ENCODE data around the gene KIAA1549. TPM values are rescaled to one million over a fixed set of nuclear protein-coding genes. Genes with fewer than 3 reads are reported as not detected.
"Not testable (repeated sequence)": the region's sequence is repeated elsewhere in the genome, so short reads cannot be mapped to it uniquely, and the experiment has no call there.

The KIAA1549 gene
- total RNA-seq, 1 donor from 2014 or later, result 2.1 TPM

DNA sequence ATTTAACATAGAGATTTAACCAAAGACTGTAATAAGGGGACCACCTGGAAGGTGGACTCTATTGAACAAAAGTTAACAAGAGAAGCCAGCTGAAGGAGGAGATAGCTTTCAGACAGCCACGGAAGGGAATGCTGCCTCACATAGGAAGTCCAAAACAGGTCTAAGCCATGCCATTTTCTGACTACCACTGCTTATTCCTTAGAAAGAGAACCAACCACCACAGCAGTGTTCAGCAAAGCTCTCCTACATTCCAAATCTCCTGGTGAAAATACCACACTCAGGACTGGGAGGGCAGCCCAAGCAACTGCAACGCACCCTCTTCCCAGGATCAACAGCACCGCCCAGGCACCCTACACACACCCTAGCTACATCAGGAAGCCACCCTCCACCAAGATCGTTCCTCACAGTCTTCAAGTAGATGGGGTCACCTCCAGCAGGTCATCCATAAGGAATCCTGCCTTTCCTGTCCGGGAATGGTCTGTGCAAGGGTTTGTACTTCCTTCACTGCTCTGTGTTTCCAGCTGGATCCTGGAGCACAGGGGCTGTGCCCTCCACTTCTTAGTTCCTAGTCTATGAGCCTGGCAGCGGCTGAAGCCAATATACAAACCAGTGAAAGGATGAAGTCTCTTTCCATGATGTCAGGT, 2.5 kb downstream of the KIAA1549 start:
- ATAC-seq (ENCODE audit: poor library complexity) (no peak), DNase-seq (no peak)
- intact Hi-C loops (cut with DNase I), result no loop called here

DNA sequence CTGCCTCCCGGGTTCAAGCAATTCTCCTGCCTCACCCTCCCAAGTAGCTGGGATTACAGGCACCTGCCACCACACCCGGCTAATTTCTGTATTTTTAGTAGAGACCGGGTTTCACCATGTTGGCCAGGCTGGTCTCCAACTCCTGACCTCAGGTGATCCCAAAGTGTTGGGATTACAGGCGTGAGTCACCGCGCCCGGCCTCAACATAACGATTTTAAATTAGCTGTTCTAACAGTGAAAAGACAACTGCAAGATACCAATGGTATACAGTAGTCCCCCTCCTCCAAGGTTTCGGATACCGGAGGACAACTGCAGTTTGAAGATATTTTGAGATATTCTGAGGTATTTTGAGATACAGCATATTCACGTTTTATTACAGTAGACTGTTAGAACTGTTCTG, 5.0 kb downstream of the KIAA1549 start:
- DNase-seq; ATAC-seq (ENCODE audit: poor library complexity); intact Hi-C loops (cut with DNase I): not testable (repeated sequence)

DNA sequence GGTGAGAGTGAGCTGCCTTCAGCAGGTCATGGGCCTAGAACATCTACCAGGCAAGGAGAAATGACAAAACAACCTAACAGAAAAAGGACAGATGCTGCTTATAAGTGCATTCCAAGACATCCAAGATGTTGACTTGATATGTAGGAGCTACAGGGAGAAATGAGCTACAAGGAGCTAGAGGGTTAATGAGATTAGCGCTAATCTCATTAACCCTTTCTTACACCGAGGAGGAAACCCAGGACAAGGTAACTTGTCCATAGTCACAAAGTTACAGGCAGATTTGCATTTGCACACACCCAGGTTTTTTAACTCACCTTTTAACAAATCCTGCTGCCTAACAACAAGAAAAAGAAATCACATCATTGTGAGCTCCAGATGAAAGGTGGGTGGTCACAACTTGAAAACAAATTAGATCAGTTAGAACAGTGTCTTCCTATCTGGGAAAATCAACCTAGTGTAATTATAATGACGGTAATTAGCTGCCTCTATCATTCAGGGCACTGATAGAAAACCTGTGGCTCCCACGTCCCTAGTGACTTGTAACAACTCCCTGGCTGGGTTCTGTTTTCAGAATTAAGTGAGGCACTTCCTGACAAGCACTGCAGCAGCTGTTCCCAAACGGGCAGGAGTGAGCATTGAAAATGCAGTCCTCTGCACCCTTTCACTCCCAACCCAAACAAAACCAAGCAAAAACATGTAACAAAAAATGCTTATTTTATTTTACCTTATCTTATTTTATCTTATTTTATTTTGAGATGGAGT, 5.7 kb downstream of the KIAA1549 start:
- DNase-seq, result no peak
- intact Hi-C loops (cut with DNase I), result no loop called here
- ATAC-seq (ENCODE audit: poor library complexity), result no peak

GRCh38 chr7:138974675-138975292, 6.4 kb downstream of the KIAA1549 start:
- no peak for DNase-seq
- intact Hi-C loops (cut with DNase I), result no loop called here

GRCh38 chr7:138974103-138974502, 7.1 kb downstream of the KIAA1549 start:
- DNase-seq, result no peak
- intact Hi-C loops (cut with DNase I), result no loop called here
- no peak for ATAC-seq (ENCODE audit: poor library complexity)

More at GRCh38 chr7:138974675-138975292, 6.4 kb downstream of the KIAA1549 start:
- no peak for ATAC-seq (ENCODE audit: poor library complexity)

- no peak for ATAC-seq (ENCODE audit: poor library complexity)
- no peak for DNase-seq
- intact Hi-C loops (cut with DNase I), result no loop called here
Measured at GRCh38 chr7:138970952-138971351, 10.2 kb downstream of the KIAA1549 start.

- DNase-seq (no peak), ATAC-seq (ENCODE audit: poor library complexity) (no peak)
- intact Hi-C loops (cut with DNase I), result no loop called here
Measured at GRCh38 chr7:138970446-138970845, 10.7 kb downstream of the KIAA1549 start.

DNA sequence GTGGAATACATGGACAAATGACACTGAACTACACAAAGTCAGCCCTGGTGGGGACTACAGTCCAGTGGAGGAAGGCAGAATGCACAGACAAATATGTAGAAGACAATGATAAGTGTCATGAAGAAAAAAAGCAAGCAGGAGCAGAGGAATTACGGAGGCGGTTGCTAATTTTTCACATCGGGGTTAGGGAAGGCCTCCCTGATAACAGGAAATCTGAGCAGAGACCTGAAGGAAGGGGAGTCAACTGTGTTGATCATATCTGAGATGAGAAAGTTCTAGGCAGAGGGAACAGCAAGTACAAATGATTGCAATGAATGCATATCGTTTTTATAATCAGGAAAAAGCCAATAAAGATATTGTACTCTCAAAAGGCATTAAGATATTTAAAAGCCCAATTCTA, 14.0 kb downstream of the KIAA1549 start:
- intact Hi-C loops (cut with DNase I), result no loop called here
- DNase-seq (no peak), ATAC-seq (ENCODE audit: poor library complexity) (no peak)

DNA sequence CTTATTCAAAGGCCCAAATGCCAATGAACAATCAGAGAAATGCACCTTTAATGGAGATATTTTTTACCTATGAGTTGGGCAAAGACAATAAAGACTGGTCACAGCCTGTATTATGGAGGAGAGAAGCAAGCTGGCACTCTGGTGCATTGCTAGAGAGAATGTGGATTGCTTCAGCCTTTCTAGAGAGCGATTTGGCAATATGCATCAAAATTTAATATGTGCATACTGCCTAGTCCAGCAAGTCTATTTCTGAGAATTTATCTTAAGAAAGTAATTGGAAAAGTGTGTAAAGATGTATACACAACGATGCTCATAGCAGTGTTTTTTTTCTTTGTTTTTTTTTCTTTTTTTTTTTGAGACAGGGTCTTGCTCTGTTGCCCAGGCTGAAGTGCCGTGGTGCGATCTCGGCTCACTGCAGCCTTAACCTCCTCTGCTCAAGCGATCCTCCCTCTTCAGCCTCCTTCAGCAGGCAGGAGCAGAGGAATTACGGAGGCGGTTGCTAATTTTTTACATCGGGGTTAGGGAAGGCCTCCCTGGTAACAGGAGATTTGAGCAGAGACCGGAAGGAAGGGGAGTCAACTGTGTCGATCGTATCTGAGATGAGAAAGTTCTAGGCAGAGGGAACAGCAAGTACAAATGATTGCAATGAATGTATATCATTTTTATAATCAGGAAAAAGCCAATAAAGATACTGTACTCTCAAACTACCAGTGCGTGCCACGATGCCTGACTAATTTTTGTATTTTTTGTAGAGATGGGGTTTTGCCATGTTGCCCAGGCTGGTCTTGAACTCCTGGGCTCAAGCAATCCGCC, 16.4 kb downstream of the KIAA1549 start:
- DNase-seq (no peak), ATAC-seq (ENCODE audit: poor library complexity) (no peak)
- intact Hi-C loops (cut with DNase I), result no loop called here

DNA sequence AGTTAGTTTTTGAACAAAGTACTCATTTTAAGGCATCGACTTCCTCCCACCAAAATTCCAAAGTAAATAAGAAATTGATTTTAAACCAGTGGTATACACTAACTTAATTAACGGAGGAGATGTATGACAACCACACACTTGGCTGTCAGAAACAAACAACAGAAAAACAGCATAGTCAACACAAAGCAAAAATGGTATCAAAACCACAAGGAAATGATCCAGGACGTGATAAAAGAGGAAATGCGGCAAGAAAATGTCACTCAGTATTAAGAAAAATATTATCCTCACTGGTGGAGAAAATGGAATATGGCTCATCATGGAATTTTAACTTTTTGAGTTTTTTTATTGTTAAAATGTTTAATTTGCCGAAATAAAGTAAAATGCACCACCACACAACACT, 17.5 kb downstream of the KIAA1549 start:
- DNase-seq (no peak), ATAC-seq (ENCODE audit: poor library complexity) (no peak)
- intact Hi-C loops (cut with DNase I), result no loop called here

GRCh38 chr7:138962561-138963270, 18.5 kb downstream of the KIAA1549 start:
- intact Hi-C loops (cut with DNase I), result no loop called here
- ATAC-seq (ENCODE audit: poor library complexity), result no peak

DNA sequence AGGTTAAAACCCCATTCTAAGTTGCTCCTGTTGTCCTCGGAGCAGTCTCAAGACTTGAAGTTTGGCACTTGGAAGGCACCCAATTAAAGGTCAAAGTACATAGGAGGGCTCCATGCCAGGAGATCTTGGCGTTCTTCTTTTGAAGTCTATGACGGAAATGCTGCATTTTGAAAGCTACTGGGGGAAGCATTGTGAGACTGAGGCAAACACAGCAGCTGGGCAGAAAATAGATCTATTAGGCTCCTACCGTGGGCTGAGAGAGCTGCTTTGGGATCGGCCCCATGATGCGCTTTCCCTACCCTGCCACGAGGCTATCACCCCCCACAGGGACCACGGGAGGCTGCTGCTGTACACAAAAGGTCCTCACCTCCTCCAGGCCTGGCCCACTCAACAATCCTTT, 20.0 kb downstream of the KIAA1549 start:
- intact Hi-C loops (cut with DNase I), result no loop called here
- DNase-seq (no peak), ATAC-seq (ENCODE audit: poor library complexity) (peak; percentile 41)

More at GRCh38 chr7:138962561-138963270, 18.5 kb downstream of the KIAA1549 start:
- DNase-seq, result no peak

GRCh38 chr7:138958391-138958956, 22.7 kb downstream of the KIAA1549 start:
- intact Hi-C loops (cut with DNase I), result no loop called here
- no peak for DNase-seq
- no peak for ATAC-seq (ENCODE audit: poor library complexity)

DNA sequence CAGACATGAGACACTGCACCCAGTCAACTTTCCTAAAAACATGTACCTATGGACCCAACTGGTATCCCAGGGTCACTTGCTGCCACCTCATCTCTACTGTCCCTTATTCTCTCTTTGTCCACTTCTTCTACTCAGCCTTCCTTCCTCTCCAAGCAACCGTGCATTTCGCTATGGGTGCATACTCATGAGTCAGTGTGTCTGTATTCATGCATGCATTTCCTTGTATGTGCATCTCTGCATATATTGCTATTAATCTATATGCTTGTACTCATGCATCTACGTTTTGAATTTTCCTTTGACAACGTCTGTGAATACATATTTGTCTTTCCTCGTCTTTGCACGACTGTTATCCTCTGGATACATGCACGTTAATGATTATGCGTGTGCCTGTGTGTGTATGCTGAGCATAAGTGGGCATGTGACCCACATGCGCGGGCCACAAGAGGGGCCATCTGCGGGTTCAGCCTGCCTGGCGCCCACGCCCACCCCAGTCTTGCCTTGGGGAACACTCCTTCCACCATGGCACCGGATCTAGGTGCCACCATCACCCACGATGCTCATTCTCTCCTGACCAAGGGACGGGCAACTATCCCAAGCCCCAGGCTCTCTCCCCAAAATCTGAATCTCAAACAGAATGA, 23.3 kb downstream of the KIAA1549 start:
- no peak for ATAC-seq (ENCODE audit: poor library complexity)
- no peak for DNase-seq
- intact Hi-C loops (cut with DNase I), result no loop called here

DNA sequence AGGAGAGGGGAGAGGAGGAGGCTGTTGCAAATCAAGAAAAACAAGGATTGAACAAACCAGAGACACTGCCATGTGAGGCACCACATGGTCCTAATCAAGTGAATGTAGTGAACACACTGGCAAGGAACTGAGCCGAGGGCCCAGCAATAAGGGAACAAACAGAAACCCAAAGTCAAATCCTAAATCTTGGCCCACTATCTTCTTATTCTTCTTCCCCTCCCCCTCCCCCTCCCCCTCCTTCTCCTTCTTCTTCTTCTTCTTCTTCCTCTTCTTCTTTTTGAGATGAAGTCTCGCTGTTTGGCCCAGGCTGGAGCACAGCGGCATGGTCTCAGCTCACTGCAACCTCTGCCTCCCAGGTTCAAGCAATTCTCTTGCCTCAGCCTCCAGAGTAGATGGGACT, 24.0 kb downstream of the KIAA1549 start:
- DNase-seq (no peak), ATAC-seq (ENCODE audit: poor library complexity) (no peak)
- intact Hi-C loops (cut with DNase I), result no loop called here

DNA sequence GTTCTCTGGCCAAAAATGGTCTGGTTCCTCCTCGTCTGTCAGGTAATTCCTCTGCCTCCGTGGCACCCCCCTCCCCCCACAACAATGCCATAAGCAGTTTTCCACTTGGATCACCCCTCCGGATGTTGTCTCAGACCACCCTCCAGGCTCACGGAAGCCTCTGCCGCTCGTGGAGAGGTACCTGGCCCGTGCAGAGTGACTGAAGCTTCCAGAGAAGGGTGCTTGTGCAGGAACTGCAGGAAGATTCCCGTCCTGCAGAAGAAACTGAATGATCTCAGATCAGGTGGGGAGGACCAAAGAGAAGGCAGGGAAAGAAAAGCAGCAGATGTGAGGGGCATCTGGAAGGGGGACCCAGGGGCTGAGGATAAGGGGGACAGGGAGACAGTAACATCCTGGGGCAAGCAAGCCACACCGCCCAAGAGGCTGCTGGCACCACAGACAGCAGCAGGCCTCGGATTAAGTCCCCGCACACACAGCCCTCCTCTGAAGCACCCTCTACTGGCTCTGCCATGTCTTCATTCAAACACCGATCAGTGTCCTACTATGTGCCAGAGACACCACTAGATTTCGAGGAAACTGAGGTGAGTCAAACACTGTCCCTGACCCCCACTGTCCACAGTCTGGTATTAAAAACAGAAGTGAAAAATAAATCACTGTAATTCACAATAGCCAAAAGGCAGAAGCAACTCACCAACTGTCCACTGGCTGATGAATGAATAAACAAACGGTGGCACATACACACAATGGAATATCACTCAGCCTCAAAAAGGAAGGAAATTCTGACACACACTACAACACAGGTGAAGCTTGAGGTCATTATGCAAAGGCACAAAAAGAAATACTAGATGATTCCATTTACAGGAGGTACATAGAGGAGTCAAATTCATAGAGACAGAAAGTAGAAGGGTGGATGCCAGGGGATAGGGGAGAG, 26.4 kb downstream of the KIAA1549 start:
- intact Hi-C loops (cut with DNase I), result no loop called here
- ATAC-seq (ENCODE audit: poor library complexity), result no peak
- no peak for DNase-seq

GRCh38 chr7:138952791-138953190, 28.4 kb downstream of the KIAA1549 start:
- no peak for ATAC-seq (ENCODE audit: poor library complexity)
- DNase-seq, result no peak
- intact Hi-C loops (cut with DNase I), result no loop called here

All from Right ventricle myocardium superior (tissue), 1 donor.